Measurements from ENCODE around the gene TWF2. TPM values are rescaled to one million over a fixed set of nuclear protein-coding genes. Genes with fewer than 3 reads are reported as not detected.

The TWF2 gene
- total and polyA plus RNA-seq, 10 of the 15 experiments (the other 5 are each of a cell fraction or from before 2014, with no cell fraction given) = 0.16 to 106 (median 68.5) TPM

DNA sequence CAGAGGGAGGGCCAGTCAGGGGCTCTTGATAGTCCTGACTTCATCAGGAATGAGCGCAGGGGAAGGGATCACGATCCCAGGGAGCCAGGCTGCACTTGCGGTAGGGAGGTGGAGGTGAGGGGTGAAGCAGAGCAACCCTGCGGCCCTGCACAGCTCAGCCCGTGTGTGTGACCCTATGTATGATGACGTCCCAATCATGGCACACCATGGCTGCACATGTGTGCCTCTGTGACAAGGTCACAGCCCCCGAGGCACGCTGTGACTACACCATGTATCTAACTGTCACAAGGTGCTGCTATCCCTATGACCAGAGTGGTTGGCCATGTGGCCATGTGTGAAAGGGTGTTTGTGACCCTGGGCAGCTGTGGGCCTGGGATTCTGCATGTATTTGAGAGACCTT is 54.3 kb downstream of the TWF2 start (continued):
- TF ChIP-seq STAT3 (IDR thresholded peaks at IDR 0.05; ENCODE audit: low read depth, low read length) = no peak
- TF ChIP-seq, protein P1, sequence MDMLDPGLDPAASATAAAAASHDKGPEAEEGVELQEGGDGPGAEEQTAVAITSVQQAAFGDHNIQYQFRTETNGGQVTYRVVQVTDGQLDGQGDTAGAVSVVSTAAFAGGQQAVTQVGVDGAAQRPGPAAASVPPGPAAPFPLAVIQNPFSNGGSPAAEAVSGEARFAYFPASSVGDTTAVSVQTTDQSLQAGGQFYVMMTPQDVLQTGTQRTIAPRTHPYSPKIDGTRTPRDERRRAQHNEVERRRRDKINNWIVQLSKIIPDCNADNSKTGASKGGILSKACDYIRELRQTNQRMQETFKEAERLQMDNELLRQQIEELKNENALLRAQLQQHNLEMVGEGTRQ (IDR thresholded peaks at IDR 0.05; ENCODE audit: borderline replicate concordance, low read depth, low read length) = no peak
- TF ChIP-seq SIN3A (IDR thresholded peaks at IDR 0.05; ENCODE audit: low read depth, low read length) = no peak
- TF ChIP-seq ZZZ3 (IDR thresholded peaks at IDR 0.05; ENCODE audit: control insufficient read depth, insufficient read length, low read depth) = no peak
- TF ChIP-seq, protein P2, sequence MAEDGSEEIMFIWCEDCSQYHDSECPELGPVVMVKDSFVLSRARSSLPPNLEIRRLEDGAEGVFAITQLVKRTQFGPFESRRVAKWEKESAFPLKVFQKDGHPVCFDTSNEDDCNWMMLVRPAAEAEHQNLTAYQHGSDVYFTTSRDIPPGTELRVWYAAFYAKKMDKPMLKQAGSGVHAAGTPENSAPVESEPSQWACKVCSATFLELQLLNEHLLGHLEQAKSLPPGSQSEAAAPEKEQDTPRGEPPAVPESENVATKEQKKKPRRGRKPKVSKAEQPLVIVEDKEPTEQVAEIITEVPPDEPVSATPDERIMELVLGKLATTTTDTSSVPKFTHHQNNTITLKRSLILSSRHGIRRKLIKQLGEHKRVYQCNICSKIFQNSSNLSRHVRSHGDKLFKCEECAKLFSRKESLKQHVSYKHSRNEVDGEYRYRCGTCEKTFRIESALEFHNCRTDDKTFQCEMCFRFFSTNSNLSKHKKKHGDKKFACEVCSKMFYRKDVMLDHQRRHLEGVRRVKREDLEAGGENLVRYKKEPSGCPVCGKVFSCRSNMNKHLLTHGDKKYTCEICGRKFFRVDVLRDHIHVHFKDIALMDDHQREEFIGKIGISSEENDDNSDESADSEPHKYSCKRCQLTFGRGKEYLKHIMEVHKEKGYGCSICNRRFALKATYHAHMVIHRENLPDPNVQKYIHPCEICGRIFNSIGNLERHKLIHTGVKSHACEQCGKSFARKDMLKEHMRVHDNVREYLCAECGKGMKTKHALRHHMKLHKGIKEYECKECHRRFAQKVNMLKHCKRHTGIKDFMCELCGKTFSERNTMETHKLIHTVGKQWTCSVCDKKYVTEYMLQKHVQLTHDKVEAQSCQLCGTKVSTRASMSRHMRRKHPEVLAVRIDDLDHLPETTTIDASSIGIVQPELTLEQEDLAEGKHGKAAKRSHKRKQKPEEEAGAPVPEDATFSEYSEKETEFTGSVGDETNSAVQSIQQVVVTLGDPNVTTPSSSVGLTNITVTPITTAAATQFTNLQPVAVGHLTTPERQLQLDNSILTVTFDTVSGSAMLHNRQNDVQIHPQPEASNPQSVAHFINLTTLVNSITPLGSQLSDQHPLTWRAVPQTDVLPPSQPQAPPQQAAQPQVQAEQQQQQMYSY (CRISPR knock-in tag; IDR thresholded peaks at IDR 0.05) = no peak

DNA sequence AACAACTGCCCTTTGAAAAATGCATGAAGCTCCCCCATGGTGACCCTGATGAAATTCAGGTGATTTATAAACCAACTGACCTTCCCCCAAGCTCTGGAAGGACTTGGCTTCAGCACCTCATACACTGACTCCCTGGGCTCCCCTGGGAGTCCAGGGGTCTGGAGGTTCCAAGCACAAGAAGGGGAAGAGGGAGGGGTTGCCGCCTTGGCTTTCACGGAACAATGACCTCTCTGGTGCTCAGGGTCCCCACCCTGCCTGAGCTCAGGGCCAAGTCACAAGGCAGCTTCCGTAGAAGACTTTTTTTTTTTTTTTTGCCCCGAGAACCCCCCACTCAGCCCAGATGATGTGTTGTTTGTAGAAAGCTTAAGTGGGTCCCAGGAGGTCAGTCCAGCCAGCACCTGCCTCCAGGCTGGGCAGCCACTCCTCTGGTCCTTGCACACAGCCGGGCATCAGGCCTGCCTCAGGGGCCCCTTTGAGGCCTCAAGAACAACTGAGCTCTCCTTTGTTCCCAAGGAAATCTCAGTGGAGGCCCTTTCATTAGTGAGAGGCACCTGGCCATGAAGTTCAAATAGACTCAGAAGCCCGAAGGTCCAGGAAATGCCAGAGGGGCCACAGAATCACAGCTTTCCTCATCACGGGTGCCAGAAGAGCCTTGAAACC is 55.0 kb downstream of the TWF2 start:
- SMC1A ChIA-PET (ENCODE audit: uncharacterized antibody, unreplicated experiment) = no interaction called here
- Histone ChIP-seq H3K4me1 (ENCODE audit: control insufficient read depth, insufficient read depth, low read length) (no peaks in the 10 kb centered on the region), H3K79me2 (ENCODE audit: control insufficient read depth, insufficient read depth, low read length) (no peaks in the 10 kb centered on the region), H3K27ac (ENCODE audit: control insufficient read depth, insufficient read depth) (no peak overlapping the region), H3K9me3 (replicated peaks; ENCODE audit: control insufficient read depth, insufficient read depth, low read length) (no peaks in the 10 kb centered on the region), H3K4me3 (no peak overlapping the region), H3K36me3 (ENCODE audit: control insufficient read depth in 2 of 2, insufficient read depth in 2 of 2, low read length in 1 of 2) (no peaks in the 10 kb centered on the region), H2AFZ (ENCODE audit: control insufficient read depth, low read depth, low read length) (no peak overlapping the region), H3K9ac (ENCODE audit: control insufficient read depth, insufficient read depth, low read length) (no peak overlapping the region), H3K27me3 (replicated peaks in 1 of 2; ENCODE audit: control insufficient read depth in 2 of 2, insufficient read depth in 2 of 2, low read length in 1 of 2) (no peaks in the 10 kb centered on the region), H4K20me1 (ENCODE audit: control insufficient read depth, insufficient read depth) (no peaks in the 10 kb centered on the region), H3K4me2 (ENCODE audit: control insufficient read depth, insufficient read depth) (no peak overlapping the region)
- POLR2A ChIA-PET = no interaction called here
- 56% methylated on average over 6 of the region's 7 CpGs for WGBS (ENCODE audit: insufficient coverage, insufficient replicate concordance, low lambda C conversion rate, missing lambda C conversion rate)
- intact Hi-C loops (cut with micrococcal nuclease; ENCODE audit: unreplicated experiment) (no loop called here), in situ Hi-C loops (cut with MboI) (no loop called here)
- CTCF ChIA-PET = interaction anchor here (0.8 to 1.4 kb wide), 4 partner anchors 16 to 264 kb away, joined by 3 to 5 read pairs (median 3); no protein-coding TSS in a partner anchor
- RAD21 ChIA-PET (ENCODE audit: unreplicated experiment) = no interaction called here
- BruUV-seq (replicated peaks) = no TSS peak
- no peak for DNase-seq (ENCODE audit: low read depth, low spot score)
- FAIRE-seq = no peak
- no peak for ATAC-seq
- TF ChIP-seq ASH2L (IDR thresholded peaks at IDR 0.05; ENCODE audit: borderline replicate concordance, low read depth) (no peak), NR2C1 (IDR thresholded peaks at IDR 0.05) (no peak), SREBF2 (IDR thresholded peaks at IDR 0.05; ENCODE audit: low read length) (no peak), NR2C2 (IDR thresholded peaks at IDR 0.05; ENCODE audit: borderline replicate concordance, control insufficient read depth, insufficient read length, low read depth) (no peak), STAT1 (conservative IDR thresholded peaks at IDR 0.05) (no peak), CBX3 (IDR thresholded peaks at IDR 0.05; ENCODE audit: borderline replicate concordance, low read depth) (no peak), CBX5 (IDR thresholded peaks at IDR 0.05; ENCODE audit: low read depth) (no peak), SUPT20H (IDR thresholded peaks at IDR 0.05; ENCODE audit: borderline replicate concordance, control insufficient read depth, low read depth, low read length) (no peak), EGR1 (IDR thresholded peaks at IDR 0.05; ENCODE audit: borderline replicate concordance in 1 of 2, low read depth in 2 of 2, low read length in 2 of 2) (no peak)
- TF ChIP-seq, protein P2 (CRISPR knock-in tag; IDR thresholded peaks at IDR 0.05) = no peak

Measured in GM12878 (cell line).